Astrocyte of the hippocampus (primary cell): ENCODE data around the gene SCOC.
A peak's percentile ranks its signal among the peaks of the same experiment; 100 is the strongest.
"Not testable (repeated sequence)": the region's sequence is repeated elsewhere in the genome, so short reads cannot be mapped to it uniquely, and the experiment has no call there.

Experiments used
- DNase-seq: peaks from one replicate; pipeline ENCODE4 v3.0.0; 2011; ENCODE audit warnings: low read depth, low spot score

SCOC gene

DNA sequence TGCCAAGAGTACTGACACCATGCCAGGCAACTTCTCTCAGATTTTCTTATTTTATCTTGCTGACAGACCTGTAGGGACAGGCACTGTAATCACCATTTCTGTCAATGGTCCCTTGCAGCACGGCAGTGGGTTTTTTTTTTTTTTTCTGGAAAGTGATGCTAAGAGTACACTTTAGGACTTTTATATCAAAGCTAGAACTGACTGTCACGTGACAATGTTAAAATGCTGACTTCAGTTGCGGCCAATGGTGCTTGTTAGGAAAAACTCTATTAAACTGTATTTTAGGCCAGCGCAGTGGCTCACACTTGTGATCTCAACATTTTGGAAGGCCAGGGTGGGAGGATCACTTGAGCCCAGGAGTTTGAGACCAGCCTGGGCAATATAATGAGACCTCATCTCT lies 12.3 kb upstream of the SCOC start:
- no peak for DNase-seq

DNA sequence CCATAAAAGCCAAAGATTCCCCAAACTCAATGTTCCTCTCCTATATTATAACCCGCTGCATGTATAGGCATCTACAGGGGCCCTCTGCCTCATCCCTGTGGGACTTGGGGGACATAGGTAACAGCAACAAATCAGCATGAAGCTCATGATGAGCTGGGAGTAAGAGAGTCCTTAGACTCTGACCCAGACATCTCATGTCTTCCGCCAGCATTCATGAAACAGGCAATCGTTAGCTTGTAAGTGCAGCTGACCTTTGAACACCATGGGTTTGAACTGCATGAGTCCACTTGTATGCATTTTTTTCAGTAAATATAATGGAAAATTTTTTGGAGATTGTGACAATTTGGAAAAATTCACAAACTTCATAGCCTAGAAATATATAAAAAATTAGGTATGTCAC lies 10.4 kb upstream of the SCOC start:
- no peak for DNase-seq

DNA sequence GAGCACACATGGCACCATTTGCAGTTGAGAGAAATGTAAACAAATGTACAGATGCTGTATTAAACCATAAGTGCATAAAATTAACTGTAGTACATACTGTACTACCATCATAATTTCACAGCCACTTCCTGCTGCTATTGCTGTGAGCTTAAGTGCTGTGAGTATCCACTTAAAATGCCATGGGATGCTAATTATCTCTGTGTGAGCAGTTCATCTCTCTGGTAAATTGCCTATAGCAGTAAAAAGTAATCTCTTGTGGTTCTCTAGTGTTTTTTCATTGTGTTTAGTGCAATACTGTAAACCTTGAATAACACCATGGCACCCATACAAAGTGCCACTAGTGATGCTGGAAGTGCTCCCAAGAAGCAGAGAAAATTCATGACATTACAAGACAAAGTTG lies 9.9 kb upstream of the SCOC start:
- no peak for DNase-seq

DNA sequence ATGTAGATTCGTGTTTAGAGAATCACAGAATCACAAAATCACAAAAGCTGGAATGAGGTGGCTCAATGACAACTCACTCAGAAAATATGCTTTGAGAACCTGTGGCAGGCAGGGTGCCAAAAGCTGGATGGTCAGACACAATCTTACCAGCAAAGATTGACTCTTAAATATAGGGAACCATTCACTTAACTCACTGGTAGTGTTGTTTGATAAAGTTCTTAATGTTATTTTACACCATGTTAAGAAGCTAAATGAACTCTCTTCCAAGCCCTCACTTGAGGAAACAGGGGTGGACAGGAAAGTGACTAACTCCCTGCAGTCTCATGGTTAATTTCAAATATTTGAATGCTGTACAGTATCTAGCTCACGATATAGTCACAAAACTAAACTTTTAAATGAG lies 5.7 kb upstream of the SCOC start:
- peak; percentile 80 for DNase-seq

DNA sequence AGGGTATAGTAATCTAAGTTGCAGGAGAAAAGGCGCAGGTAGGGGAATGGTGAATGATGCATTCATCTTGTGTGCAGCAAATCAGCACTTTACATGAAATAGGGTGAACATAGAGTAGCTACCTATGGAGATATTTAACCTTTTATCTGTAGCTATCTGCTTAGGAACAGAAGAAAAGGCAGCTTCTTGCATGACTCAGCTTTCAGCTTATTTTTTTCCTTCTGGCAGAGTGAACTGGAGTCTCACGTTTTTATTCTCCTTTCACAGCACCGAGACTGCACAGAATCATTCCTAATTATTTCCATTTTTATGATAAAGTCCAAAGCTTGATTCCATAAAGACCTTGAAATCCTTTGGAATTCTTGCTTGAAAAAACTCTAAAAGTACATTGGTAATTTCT lies 4.8 kb upstream of the SCOC start:
- peak; percentile 19 for DNase-seq

DNA sequence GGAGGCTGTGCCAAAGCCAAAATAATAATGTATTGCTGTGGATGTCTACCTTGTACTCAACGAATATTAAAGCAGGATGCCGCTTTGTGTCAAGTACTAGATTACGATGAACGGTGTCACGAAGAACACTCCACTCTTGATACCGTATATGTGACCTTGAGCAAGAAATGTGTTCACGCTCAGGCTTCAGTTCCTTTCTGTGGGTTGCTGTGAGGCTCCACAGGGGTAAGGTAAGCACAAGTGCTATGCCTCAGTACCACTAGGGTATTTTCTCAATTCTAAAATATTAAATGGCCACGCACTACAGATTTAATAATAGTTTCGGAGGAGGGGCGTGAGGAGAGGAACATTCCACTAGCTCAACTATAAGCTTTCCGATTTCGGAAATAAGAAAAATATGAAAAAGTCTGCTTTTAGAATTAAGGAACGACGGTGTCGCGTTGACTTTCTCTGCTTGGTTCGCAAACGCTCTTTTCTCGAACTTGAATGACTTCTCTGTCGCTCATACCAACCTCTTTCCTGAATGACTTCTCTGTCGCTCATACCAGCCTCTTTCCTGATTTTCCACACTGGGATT lies 607 bp upstream of the SCOC start:
- DNase-seq: peak; percentile 34

DNA sequence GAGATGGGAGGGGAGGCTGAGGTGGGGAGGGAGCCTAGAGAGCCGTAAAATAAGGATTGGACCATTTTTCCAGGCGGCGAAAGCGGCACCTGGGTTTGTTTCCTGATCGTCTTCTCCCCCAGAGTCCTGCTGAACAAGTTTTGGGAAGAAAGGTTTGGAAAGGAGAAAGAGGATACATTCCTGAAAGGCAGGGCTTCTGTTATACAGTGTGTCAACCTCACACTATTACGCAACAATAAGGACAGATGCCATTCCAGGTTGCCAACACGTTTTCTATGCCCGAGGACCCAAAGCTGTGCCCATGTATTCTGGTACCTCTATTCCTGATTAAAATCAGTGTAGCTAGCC lies 658 bp downstream of the SCOC start:
- DNase-seq: no peak

DNA sequence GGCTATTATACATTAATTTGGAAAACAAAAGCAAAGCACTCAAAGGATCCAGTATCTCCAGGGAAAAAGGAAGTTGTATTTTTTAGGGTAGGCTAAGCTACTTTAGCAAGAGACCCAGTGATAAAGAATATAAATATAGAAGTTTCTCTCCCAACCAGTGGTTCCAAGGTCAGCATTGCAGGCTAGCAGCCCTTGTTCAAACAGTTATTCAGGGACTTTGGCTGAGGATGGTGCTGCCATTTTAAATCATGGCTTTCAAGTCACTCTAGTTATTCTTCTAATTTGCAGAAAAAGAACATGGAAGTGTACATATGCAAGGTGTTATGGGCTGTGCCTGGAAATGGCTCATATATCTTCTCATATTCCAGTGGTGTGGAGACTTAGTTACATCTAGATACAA lies 9.3 kb downstream of the SCOC start:
- DNase-seq: no peak

DNA sequence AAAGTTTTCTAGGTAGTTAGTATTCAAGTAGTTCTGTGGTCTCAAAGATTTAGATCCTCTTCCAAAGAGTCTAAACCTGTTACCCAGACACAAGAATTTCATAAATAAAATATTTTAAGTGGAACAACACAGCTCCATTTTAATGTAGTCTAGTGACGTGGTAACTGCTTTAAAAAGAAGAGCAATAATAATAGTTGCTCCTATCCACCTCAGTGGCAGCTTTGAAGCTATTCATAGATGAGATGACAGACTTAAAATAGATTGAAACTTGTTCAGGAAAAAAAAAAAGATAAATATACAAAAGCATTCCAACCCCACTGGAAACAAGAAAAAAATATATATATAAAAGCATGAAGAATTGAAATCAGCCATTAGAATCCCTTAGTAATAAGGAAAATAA lies 14.6 kb downstream of the SCOC start:
- no peak for DNase-seq

DNA sequence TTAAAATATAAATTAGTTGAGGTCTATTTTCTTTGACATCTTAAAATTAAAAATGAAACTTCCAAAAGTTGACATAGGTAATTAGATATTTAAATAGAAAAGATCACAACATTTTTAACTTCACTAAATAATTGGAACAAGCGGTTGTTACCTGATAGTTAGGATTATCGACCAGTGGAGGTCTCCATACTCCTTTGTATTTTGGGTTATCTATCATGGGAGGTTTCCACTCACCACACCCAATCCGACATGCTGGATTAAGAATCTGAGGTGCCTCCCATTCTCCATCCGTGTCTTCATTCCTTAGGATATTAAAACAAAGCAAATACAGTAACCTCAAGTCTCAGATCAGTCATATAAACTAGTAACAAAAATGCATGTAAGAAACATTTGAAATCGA lies 22.2 kb downstream of the SCOC start:
- no peak for DNase-seq

DNA sequence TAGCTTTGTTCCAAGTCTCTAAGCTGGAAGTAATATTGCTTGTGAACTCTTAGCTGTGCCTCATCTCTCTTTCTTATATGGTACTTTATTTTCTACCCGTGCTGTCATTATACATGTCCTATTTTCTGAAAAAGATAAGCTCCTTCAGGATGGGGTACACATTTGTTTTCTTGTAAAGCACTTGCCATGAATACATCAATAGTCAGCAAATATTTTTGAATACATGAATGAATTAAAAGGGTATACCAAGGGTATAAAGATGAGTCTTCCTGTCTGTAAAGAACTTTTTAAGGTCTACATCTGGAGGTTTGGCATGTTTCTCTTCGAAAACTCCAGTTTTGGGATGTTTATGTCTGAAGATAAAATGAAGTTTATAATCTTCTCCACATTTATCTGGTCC lies 26.7 kb downstream of the SCOC start:
- no peak for DNase-seq

DNA sequence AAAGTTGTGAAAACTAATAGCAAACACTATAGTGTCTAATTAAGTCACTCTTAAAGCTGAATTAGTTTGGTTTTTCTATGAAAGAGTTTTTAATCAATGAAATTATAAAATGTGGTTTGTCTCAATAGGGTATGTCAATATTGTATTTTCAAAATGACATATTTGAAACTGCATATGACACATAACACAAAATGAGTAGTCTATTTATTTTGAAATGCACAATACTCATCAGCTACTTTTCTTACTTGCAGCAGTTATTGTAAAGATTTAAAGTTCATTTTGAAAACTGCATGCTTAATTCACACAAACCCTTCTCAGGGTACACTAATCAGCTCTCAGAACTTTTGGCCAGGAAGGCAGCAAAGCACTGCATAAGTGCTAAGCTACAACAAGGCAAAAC lies 32.8 kb downstream of the SCOC start:
- DNase-seq: no peak

DNA sequence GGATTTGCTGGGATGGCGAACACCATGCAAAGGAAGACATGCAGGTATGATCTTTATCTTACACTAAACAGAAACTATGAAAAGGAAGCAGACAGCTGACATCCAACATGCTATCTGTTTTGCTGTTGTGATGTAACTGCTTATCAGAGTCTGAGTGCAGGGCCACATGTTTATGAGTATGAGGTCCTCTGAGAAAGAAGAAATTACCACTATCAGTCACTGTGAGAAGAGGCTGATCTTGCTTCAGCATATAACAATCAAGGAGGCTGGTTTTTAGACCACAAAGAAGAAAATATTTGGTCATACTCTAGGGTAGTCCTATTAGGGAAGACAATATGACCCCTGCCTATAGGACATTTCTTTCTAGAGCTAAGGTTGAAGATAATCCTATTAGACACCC lies 35.5 kb downstream of the SCOC start:
- no peak for DNase-seq

DNA sequence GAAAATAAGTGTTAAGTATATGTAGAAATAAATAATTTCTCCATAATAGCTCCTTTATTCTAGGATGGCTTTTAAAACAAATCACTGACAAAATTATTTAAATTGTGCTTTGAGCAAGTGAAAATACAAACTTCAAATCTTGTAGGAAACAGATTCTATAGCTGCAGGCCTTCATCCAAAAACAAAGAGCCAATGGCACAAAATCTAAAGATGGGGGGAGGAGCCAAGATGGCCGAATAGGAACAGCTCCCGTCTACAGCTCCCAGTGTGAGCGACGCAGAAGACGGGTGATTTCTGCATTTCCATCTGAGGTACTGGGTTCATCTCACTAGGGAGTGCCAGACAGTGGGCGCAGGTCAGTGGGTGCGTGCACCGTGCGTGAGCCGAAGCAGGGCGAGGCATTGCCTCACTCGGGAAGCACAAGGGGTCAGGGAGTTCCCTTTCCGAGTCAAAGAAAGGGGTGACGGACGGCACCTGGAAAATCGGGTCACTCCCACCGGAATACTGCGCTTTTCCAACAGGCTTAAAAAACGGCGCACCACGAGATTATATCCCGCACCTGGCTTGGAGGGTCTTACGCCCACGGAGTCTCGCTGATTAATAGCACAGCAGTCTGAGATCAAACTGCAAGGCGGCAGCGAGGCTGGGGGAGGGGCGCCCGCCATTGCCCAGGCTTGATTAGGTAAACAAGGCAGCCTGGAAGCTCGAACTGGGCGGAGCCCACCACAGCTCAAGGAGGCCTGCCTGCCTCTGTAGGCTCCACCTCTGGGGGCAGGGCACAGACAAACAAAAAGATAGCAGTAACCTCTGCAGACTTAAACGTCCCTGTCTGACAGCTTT lies 39.9 kb downstream of the SCOC start:
- DNase-seq: not testable (repeated sequence)

DNA sequence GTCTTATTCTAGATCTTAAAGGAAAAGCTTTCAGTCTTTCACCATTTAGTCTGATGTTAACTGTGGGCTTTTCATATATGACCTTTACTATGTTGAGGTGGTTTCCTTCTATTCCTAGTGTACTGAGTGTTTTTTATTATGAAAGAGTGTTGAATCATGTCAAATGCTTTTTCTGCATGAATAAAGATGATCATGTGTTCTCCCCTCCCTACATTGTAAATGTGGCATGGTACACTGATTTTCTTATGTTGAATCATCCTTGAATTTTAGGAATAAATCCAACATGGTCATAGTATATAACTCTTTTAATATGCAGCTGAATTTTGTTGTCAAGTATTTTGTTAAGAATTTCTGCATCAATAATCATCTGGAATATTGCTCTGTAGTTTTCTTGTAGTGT lies 49.7 kb downstream of the SCOC start:
- DNase-seq: no peak

DNA sequence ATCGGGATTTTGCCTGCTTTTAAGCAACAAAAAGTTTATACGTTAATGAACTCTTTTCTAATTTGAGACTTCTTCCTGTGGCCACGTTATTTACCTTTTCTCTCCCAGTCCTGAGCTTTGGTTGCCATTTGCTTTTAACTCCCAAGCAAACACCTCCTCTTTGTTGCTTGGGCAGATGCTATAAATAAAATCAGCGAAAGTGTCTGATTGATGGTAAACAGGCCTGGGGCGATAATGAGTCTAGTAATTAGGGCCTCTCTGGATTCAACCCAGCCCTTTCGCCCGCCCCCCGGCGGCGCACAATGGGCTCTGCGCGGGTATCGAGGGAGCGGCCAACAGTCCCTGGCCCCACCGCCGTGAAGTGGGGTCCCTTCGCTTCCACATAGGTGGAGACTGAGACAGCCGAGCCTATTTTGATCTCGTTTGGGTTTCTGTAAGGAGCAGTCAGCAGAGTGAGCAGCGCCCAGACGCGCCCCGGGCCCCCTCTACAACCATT lies 53.2 kb downstream of the SCOC start:
- DNase-seq: no peak

DNA sequence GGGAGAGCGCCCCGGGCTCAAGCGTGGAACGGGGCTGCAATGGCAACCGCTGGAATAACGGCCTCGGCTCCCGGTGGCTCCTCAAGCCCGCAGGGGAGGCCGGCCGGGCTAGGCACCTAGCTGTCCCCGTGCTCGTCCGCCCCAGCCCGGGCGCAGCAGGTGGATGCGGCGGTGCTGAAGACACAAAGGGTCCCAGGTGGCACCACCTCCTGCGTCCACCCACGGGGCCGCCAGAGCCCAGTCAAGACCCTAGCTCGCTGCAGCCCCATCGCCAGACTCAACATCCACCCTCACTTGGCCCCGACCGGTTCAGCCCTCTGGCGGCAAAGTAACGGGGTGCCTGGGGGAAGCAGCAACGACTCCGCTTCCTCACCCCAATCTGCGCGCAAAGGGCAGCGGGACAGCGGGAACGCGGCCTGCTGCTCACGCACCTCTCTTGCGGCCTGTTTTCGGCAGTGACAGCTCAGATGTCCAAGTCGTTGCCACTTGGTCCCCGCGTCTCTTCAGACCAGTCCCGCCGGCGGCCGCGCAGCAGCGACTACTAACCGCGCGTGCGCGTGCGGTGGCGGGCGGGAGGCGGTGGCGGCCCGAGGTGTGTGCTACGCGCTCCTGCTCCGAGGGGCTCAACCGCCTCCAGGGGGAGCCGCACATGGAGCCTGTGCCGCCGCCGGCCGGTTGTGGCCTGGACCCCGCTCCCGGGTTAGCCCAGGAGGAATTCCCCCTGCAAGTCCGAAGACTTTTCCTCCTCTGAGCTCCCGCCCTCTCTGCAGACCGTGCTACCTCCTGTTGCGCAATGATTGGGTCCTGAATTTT lies 53.9 kb downstream of the SCOC start, which contains the start of gene CLGN:
Gene CLGN, minus strand, starts transcription at position 543 of the 813 bp plus-strand sequence. CDS start 14,570 bp downstream, outside the sequence.
- DNase-seq: peak; percentile 91

DNA sequence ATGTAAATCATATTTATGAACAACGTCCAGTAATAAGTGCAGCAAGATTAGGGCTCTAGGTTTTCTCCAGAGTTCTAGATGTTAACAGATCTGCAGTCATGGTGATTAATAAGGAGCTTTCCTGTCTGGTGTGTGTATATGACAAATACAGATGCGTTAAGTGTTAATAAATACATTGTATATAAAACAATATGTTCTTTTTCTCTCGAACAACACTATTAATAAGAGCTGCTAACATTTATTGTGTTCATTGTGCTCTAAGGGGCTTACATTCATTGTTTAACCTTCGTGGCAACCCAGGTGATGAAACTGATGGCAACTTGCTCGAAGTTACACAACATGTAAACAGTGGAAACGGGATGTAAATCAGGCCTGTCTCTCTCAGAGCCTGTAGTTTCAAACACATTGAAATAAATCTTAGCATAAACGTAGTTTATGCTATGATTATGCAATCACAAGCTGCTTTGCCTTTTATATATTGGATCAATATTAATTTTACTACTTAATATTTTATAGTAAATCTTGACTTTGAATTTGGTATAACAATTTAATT lies 54.5 kb downstream of the SCOC start:
- no peak for DNase-seq
